GM21526 (cell line): ENCODE data around the gene PRSS37.

Experiments used
- ATAC-seq: cut with Tn5 transposase; IDR thresholded peaks from one replicate; pipeline ENCODE4 v1.9.1; 2021; ENCODE audit warnings: moderate library complexity; ENCODE audit not compliant: unreplicated experiment, low FRiP score

The PRSS37 gene

DNA sequence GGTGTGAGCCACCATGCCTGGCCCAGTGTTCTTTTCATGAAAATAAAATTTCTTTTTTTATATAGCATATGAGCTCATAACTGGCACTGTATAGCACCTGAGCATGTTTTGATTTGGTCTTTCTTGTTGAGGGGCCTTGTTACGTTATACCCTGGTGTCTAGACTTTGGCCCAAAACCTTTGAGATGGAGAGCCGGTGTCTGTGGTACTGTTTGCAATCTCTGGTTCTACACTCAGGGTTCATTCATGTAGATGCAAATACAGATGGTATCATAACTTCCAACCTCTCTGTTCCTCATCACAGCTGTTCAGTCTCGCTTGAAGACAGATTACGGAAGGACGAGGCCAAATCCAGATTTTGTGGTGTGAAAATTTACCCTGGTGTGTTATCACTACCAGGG is 51.4 kb downstream of the PRSS37 start, which contains the start of gene TAS2R5:
Gene TAS2R5 (plus strand): TSS at position 301 of the 400 bp plus-strand sequence. CDS start 145 bp downstream, outside the sequence.
- ATAC-seq: no peak

- ATAC-seq: no peak
Observed at GRCh38 chr7:141788296-141788695, 53.0 kb downstream of the PRSS37 start.
